Mucosa of descending colon (tissue), 3 donors: ENCODE results near the gene DEFB113. TPM values are rescaled to one million over a fixed set of nuclear protein-coding genes. Genes with fewer than 3 reads are reported as not detected.

Source experiments
- ATAC-seq: fragments of 200-7000 bp; cut with Tn5 transposase; one replicate; pipeline ENCODE4 v1.9.1; 2020; ENCODE audit warnings: mild to moderate bottlenecking, moderate library complexity
- DNase-seq, 3 donors: peaks; one replicate each; pipeline ENCODE4 v3.0.0-alpha.2; 2020
- H3K36me3 ChIP-seq: fragments of 200-600 bp; one replicate; pipeline ENCODE4 v1.8.0; 2021; ENCODE audit warnings: low read depth, mild to moderate bottlenecking
- H3K4me1 ChIP-seq: fragments of 200-600 bp; one replicate; pipeline ENCODE4 v1.8.0; 2021; ENCODE audit warnings: low read depth, mild to moderate bottlenecking
- H3K4me3 ChIP-seq: fragments of 200-600 bp; one replicate; pipeline ENCODE4 v1.8.0; 2021; ENCODE audit warnings: mild to moderate bottlenecking
- H3K9me3 ChIP-seq: fragments of 200-600 bp; one replicate; pipeline ENCODE4 v1.8.0; 2021; ENCODE audit warnings: mild to moderate bottlenecking
- CTCF ChIP-seq: fragments of 200-600 bp; IDR thresholded peaks from one replicate; pipeline ENCODE4 v1.8.0; 2022; ENCODE audit warnings: antibody characterized with exemption, mild to moderate bottlenecking
- intact Hi-C, 2 donors: fragments of 100-400 bp; cut with DNase I in 1 of 2; cut with micrococcal nuclease in 1 of 2; formaldehyde crosslinking; loops; one replicate each; pipeline versions ENCODE4 v1.11.0 to v1.11.1; 2022; cut with DNase I, micrococcal nuclease
- total RNA-seq, 3 donors: library from RNA; stranded (reverse); fragmentation: NEBNext Ultra II Directional in 2 of 3; extraction: Animal tissue kit (Norgen Biotek cat#: 25700) in 2 of 3; gene quantifications; one replicate each; pipeline versions ENCODE4 v1.2.1 to v1.2.4, GENCODE V29; 2021 to 2023
- donor health status: DM: no; HTN: no; CAD: no; lungs with moderate emphysema.
- donor health status: DM: no; HTN: no; CAD: no.
- donor health status: DM: no; HTN: yes; CAD: no.

The DEFB113 gene
- total RNA-seq, 3 donors from 2014 or later, result not detected

GRCh38 chr6:49919935-49920644 lies 49.3 kb downstream of the DEFB113 start:
- ATAC-seq (no peak), DNase-seq (no peak)
- Histone ChIP-seq H3K4me3 (no peak overlapping the region), H3K4me1 (no peaks in the 10 kb centered on the region), H3K9me3 (no peaks in the 10 kb centered on the region), H3K36me3 (no peaks in the 10 kb centered on the region)
- TF ChIP-seq CTCF, result no peak
- intact Hi-C loops, result no loop called here

- no peak for TF ChIP-seq CTCF
- ATAC-seq (no peak), DNase-seq (no peak)
- Histone ChIP-seq H3K36me3 (no peaks in the 10 kb centered on the region), H3K4me1 (no peaks in the 10 kb centered on the region), H3K9me3 (no peaks in the 10 kb centered on the region), H3K4me3 (no peak overlapping the region)
- intact Hi-C loops, result no loop called here
These were observed 50.2 kb downstream of the DEFB113 start for GRCh38 chr6:49919261-49919660.

- no peaks in the 10 kb centered on the region for H3K36me3 ChIP-seq
- DNase-seq, result no peak
- TF ChIP-seq CTCF, result no peak
- no peak overlapping the region for H3K4me3 ChIP-seq
- no peak for ATAC-seq
- H3K9me3 ChIP-seq, result no peaks in the 10 kb centered on the region
- no peaks in the 10 kb centered on the region for H3K4me1 ChIP-seq
- intact Hi-C loops, result no loop called here
These were observed 50.6 kb downstream of the DEFB113 start for GRCh38 chr6:49918787-49919186.

Other genes starting within 250 kb of the DEFB113 start
- gene CRISP3, start 225.2 kb downstream of the DEFB113 start, total RNA-seq, result not detected
- gene PGK2, start 182.3 kb downstream of the DEFB113 start, total RNA-seq, result not detected
- not detected for gene CRISP1, start 103.1 kb downstream of the DEFB113 start, total RNA-seq
- not detected for gene DEFB114, start 5.5 kb downstream of the DEFB113 start, total RNA-seq
- not detected for gene DEFB110, start 52.4 kb upstream of the DEFB113 start, total RNA-seq
- gene DEFB112, start 80.3 kb upstream of the DEFB113 start, total RNA-seq, result not detected